Right cardiac atrium (tissue), 5 donors: Measurements from ENCODE around the gene PKD1L1. TPM values are rescaled to one million over a fixed set of nuclear protein-coding genes. Genes with fewer than 3 reads are reported as not detected.

ENCODE experiments used
- ATAC-seq, 2 donors: fragments of 200-7000 bp; cut with Tn5 transposase; one replicate each; pipeline versions ENCODE4 v1.8.0 to v1.9.1; 2020; ENCODE audit warnings: moderate library complexity in 2 of 2, mild to moderate bottlenecking in 1 of 2
- DNase-seq, 3 donors: peaks; one replicate each; pipeline ENCODE4 v3.0.0-alpha.2; 2020
- H3K27ac ChIP-seq: one replicate; pipeline ENCODE4 v1.5.1; 2013; ENCODE audit warnings: mild to moderate bottlenecking, low read length, control low read depth, moderate library complexity
- H3K27me3 ChIP-seq: one replicate; pipeline ENCODE4 v1.6.1; 2013; ENCODE audit not compliant: control insufficient read depth, insufficient read depth
- H3K4me1 ChIP-seq: one replicate; pipeline ENCODE4 v1.6.1; 2013; ENCODE audit warnings: low read length; ENCODE audit not compliant: control insufficient read depth, insufficient read depth
- H3K4me3 ChIP-seq: one replicate; pipeline ENCODE4 v1.5.1; 2013; ENCODE audit warnings: low read length, control low read depth
- H3K9me3 ChIP-seq: one replicate; pipeline ENCODE4 v1.6.1; 2013; ENCODE audit warnings: low read length; ENCODE audit not compliant: control insufficient read depth
- WGBS: extraction: QIAGEN DNeasy Blood & Tissue Kit; methylation state at CpG from one replicate; pipeline ENCODE4 v1.1.7; 2013; 5-methylcytosine and 5-hydroxymethylcytosine counted together
- intact Hi-C, 4 donors: fragments of 100-400 bp; cut with DNase I; formaldehyde crosslinking; loops; one replicate each; pipeline versions ENCODE4 v1.11.0 to v1.14.0; 2022 to 2023
- polyA plus RNA-seq: library from polyadenylated mRNA; stranded (reverse); fragments of 200-250 nt; gene quantifications from one replicate; pipeline ENCODE4 v1.2.3, GENCODE V29; 2013
- total RNA-seq, 4 donors: library from RNA; stranded (reverse); fragmentation: NEBNext Ultra II Directional; extraction: Animal tissue kit (Norgen Biotek cat#: 25700); gene quantifications; one replicate each; pipeline ENCODE4 v1.2.1, GENCODE V29; 2021
- donor health status: healthy with polysubstance abuse.
- donor health status: DM: no; HTN: yes; CAD: no.
- donor health status: DM: no; HTN: no; CAD: no.
- donor health status: DM: no; HTN: yes; CAD: no; lungs with severe emphysema.
- donor health status: DM: yes; HTN: yes; CAD: no.

PKD1L1 gene
- total and polyA plus RNA-seq, 5 donors: 0.79 to 1.5 (median 0.82) TPM

GRCh38 chr7:47957156-47957555, 8.9 kb upstream of the PKD1L1 start:
- intact Hi-C loops: no loop called here
- no peak for DNase-seq

GRCh38 chr7:47956220-47956619, 8.0 kb upstream of the PKD1L1 start:
- no peaks in the 10 kb centered on the region for H3K9me3 ChIP-seq
- DNase-seq (no peak), ATAC-seq (no peak)
- intact Hi-C loops: no loop called here
- no peaks in the 10 kb centered on the region for H3K4me1 ChIP-seq
- H3K4me3 ChIP-seq: no peak overlapping the region
- H3K27ac ChIP-seq: no peak overlapping the region
- WGBS: 80% methylated on average over 6 of the region's 6 CpGs
- no peaks in the 10 kb centered on the region for H3K27me3 ChIP-seq

More at GRCh38 chr7:47957156-47957555, 8.9 kb upstream of the PKD1L1 start:
- H3K4me1 ChIP-seq: peaks cover 1% of the 10 kb centered on the region
- ATAC-seq: no peak
- H3K4me3 ChIP-seq: no peak overlapping the region
- no peaks in the 10 kb centered on the region for H3K27me3 ChIP-seq
- no peaks in the 10 kb centered on the region for H3K9me3 ChIP-seq
- no peak overlapping the region for H3K27ac ChIP-seq
- WGBS: 81% methylated on average over 6 of the region's 6 CpGs

GRCh38 chr7:47954231-47954911, 6.1 kb upstream of the PKD1L1 start:
- intact Hi-C loops: no loop called here
- no peaks in the 10 kb centered on the region for H3K27me3 ChIP-seq
- H3K9me3 ChIP-seq: no peaks in the 10 kb centered on the region
- no peak for ATAC-seq
- 86% methylated on average over 4 of the region's 4 CpGs for WGBS
- H3K4me3 ChIP-seq: no peak overlapping the region
- DNase-seq: no peak
- H3K27ac ChIP-seq: no peak overlapping the region
- H3K4me1 ChIP-seq: no peaks in the 10 kb centered on the region

GRCh38 chr7:47953822-47954221, 5.6 kb upstream of the PKD1L1 start:
- intact Hi-C loops: no loop called here
- DNase-seq (no peak), ATAC-seq (no peak)
- H3K4me1 ChIP-seq: no peaks in the 10 kb centered on the region
- H3K9me3 ChIP-seq: no peaks in the 10 kb centered on the region
- H3K4me3 ChIP-seq: no peak overlapping the region
- WGBS: 89% methylated on average over 4 of the region's 4 CpGs
- no peak overlapping the region for H3K27ac ChIP-seq
- H3K27me3 ChIP-seq: no peaks in the 10 kb centered on the region

GRCh38 chr7:47952224-47952623, 4.0 kb upstream of the PKD1L1 start:
- no peaks in the 10 kb centered on the region for H3K4me1 ChIP-seq
- no peak for ATAC-seq
- WGBS: 86% methylated on average over 4 of the region's 4 CpGs
- intact Hi-C loops: no loop called here
- no peaks in the 10 kb centered on the region for H3K27me3 ChIP-seq
- H3K4me3 ChIP-seq: no peak overlapping the region
- no peak overlapping the region for H3K27ac ChIP-seq
- no peak for DNase-seq
- H3K9me3 ChIP-seq: no peaks in the 10 kb centered on the region

GRCh38 chr7:47951374-47951773, 3.1 kb upstream of the PKD1L1 start:
- Histone ChIP-seq H3K27ac (no peak overlapping the region), H3K4me1 (no peaks in the 10 kb centered on the region), H3K9me3 (no peaks in the 10 kb centered on the region), H3K4me3 (no peak overlapping the region), H3K27me3 (no peaks in the 10 kb centered on the region)
- intact Hi-C loops: no loop called here
- DNase-seq (no peak), ATAC-seq (no peak)

GRCh38 chr7:47950714-47951113, 2.4 kb upstream of the PKD1L1 start:
- Histone ChIP-seq H3K27me3 (no peaks in the 10 kb centered on the region), H3K9me3 (no peaks in the 10 kb centered on the region), H3K27ac (peak overlapping the region; percentile 25), H3K4me1 (no peaks in the 10 kb centered on the region), H3K4me3 (no peak overlapping the region)
- ATAC-seq: peak; percentile 79 to 90
- peak; percentile 63 to 80 (median 79) for DNase-seq
- intact Hi-C loops: no loop called here
- 56% methylated on average over 11 of the region's 11 CpGs for WGBS

GRCh38 chr7:47949703-47950102, 1.4 kb upstream of the PKD1L1 start:
- Histone ChIP-seq H3K9me3 (no peaks in the 10 kb centered on the region), H3K4me1 (peaks cover 2% of the 10 kb centered on the region), H3K27ac (peak overlapping the region; percentile 50), H3K4me3 (no peak overlapping the region), H3K27me3 (no peaks in the 10 kb centered on the region)
- intact Hi-C loops: loop anchor here in 1 of 4 donors (5.0 kb wide), 1 partner anchor 158 kb away; no protein-coding TSS in a partner anchor
- WGBS: 85% methylated on average over 4 of the region's 4 CpGs
- DNase-seq (no peak), ATAC-seq (no peak)

GRCh38 chr7:47947355-47947749, 914 bp downstream of the PKD1L1 start:
- Histone ChIP-seq H3K4me3 (no peak overlapping the region), H3K4me1 (peaks cover 2% of the 10 kb centered on the region), H3K27ac (peak overlapping the region; percentile 23), H3K27me3 (no peaks in the 10 kb centered on the region), H3K9me3 (no peaks in the 10 kb centered on the region)
- intact Hi-C loops: loop anchor here in 1 of 4 donors (5.0 kb wide), 1 partner anchor 160 kb away; no protein-coding TSS in a partner anchor
- peak in 1 of 3 donors; percentile 61 for DNase-seq
- ATAC-seq: no peak
- WGBS: 94% methylated on average over 7 of the region's 7 CpGs

- intact Hi-C loops: loop anchor here in 1 of 4 donors (5.0 kb wide), 1 partner anchor 161 kb away; no protein-coding TSS in a partner anchor
- H3K4me1 ChIP-seq: peaks cover 2% of the 10 kb centered on the region
- ATAC-seq (peak; percentile 52 to 71), DNase-seq (no peak)
- 64% methylated on average over 7 of the region's 7 CpGs for WGBS
- no peaks in the 10 kb centered on the region for H3K9me3 ChIP-seq
- H3K27me3 ChIP-seq: no peaks in the 10 kb centered on the region
- no peak overlapping the region for H3K4me3 ChIP-seq
- H3K27ac ChIP-seq: peak overlapping the region; percentile 23
Measured at GRCh38 chr7:47946581-47947354, 1.5 kb downstream of the PKD1L1 start.
